HPDE6-E6E7 (cell line): ENCODE results near the gene ABCC1.
A peak's percentile ranks its signal among the peaks of the same experiment; 100 is the strongest.
"Not testable (repeated sequence)": the region's sequence is repeated elsewhere in the genome, so short reads cannot be mapped to it uniquely, and the experiment has no call there.

Experiments
- DNase-seq: peaks from one replicate; pipeline ENCODE4 v3.0.0; 2011; ENCODE audit warnings: missing footprints; ENCODE audit errors: extremely low spot score

ABCC1 gene

DNA sequence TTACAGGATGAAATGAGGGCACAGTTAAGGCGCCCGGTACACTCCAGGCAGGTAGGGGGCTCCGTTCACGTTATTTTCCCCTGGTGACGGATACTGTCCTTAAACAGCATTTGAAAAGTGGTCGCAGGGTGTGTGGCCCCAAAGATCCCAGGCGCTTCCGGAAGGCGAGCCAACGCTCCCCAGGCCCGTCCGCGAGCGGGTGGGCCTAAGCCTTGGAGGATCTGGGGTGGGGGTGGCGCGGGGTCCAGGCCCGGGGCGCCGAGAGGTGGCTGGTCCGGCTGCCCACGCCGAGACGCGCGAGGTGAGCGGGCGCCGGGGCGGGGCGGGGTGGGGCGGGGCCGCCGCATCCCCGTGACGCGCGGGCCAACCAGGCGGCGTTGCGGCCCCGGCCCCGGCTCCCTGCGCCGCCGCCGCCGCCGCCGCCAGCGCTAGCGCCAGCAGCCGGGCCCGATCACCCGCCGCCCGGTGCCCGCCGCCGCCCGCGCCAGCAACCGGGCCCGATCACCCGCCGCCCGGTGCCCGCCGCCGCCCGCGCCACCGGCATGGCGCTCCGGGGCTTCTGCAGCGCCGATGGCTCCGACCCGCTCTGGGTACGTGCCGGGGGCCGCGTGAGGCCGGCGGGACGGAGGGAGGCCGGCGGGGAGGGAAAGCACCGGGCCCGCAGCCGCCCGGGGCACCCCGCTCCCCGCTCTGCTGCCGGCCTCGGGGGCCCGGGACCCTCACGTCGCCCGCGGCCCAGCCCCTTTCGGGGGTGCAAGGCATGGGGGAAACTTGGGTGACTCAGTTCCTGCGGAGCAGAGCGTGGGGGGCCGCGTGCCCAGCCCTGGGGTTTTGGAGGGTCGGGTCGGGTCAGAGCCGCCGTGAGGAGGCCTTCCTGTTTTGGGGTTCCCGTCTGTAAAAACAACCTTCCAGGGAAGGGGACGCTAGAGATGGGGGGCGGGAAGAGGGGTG lies at the start of gene ABCC1:
TSS of gene ABCC1 (plus strand) at position 407 of the 951 bp plus-strand sequence. CDS start at position 543, 136 bp downstream.
- DNase-seq, result no peak

DNA sequence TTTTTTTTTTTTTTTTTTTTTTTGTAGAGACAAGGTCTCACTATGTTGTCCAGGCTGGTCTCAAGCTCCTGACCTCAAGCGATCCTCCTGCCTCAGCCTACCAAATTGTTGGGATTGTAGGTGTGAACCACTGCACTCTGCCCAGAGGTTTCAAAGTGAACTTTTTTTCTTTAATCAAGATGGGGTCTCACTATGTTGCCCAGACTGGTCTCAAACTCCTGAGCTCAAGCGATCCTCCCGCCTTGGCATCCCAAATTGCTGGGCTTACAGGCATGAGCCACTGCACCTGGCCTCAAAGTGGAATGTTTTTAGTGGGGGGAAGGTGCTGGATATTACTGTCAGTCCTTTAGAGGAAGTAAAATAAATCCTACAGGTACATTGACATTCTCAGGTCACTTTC lies 49.1 kb upstream of the ABCC1 start:
- DNase-seq, result no peak

DNA sequence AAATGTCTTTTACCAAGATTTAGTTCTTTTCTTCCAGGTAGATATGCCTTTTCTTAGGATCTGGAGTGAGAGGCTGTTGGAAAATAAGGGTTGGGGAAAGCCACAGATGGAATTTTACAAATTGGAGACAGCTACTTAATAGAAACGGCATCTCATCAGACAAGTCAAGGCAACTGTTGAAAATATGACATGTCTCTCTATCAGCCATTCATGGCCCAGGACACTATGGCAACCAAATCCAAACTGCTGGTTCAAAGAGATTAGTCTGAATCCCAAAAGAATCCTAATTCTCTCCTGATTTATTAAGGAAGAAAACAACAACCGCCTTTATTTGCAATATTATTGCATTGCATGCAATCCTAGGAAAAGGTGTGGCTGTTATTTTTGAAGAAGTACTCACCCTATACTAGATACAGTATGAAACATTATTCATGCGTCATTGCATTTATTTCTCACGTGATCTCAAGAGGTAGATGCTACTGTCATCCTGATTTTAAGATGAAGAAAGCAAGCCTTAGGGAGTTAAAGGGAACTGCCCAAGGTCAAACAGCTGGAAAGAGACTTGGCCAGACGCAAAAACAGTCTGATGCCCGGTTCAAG lies 48.4 kb upstream of the ABCC1 start:
- DNase-seq, result peak; percentile 23

DNA sequence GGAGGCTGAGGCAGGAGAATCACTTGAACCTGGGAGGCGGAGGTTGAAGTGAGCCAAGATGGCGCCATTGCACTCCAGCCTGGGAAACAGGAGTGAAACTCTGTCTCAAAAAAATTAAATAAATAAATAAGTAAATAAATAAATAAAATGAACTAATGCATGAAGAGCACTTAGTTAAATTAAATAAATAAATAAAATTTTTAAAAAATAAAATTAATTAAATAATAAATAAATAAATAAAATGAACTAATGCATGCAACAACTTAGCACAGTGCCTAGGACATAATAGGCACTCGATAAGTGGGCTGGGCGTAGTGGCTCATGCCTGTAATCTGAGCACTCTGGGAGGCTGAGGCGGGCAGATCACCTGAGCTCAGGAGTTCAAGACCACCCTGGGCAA lies 45.5 kb upstream of the ABCC1 start:
- DNase-seq, result no peak

DNA sequence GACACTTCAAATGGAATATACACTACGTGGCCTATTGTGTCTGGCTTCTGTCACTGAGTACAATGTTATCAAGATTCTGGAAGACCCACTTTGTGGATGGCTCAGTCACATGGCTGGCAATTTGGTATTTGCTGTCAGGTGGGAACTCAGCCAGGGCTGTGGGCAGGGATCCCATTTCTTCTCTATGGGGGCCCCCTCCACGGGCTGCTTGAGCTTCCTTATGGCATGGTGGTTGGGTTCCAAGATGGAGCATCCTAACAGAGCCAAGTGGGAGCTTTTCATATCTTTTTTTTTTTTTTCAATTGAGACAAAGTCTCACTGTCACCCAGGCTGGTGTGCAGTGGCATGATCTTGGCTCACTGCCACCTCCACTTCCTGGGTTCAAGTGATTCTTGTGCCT lies 43.0 kb upstream of the ABCC1 start:
- DNase-seq, result no peak

DNA sequence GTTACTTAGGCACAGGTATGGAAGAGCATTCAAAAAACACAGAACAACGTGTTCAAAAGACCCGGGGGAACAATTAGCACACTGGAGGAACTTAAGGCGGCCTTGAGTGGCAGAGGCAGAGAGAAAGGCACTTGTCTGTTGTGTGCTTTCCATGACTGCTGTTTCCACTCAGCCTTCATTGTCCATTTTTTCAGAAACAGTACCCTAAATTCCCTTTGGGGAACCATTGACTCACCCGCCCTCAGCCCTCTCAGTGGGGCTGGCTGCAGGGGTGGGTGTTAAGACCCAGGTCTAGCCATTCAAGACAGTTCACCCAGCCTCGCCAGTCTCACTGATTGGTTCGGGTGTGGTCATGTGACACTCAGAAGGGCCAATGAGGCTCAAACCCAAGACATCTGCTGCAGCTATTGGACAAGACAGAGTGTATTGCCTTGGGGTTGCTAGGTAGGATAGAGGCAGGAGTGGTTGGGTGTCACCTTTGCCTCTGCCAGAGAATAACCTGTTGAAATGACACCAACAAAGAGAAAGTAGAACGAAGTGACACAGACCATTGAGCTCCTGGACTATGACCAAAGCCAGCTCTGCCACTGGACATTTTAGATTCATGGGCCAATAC lies 41.4 kb upstream of the ABCC1 start:
- peak; percentile 21 for DNase-seq

DNA sequence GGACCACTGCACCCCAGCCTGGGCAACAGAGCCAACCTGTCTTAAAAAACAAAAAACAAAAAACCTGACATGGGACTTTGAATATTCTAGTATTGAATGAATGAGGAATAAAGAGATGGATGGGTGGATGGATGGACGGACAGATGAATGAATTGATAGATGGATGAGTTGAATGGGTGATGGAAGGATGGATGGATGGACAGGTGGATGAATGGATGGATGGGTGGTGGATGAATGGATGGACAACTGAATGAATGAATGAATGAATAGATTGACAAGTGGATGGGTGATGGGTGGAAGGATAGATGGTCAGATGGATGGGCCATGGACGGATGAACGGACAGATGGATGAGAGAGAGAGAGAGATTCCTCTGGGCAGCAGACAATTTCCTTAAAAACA lies 38.2 kb upstream of the ABCC1 start:
- DNase-seq, result no peak

DNA sequence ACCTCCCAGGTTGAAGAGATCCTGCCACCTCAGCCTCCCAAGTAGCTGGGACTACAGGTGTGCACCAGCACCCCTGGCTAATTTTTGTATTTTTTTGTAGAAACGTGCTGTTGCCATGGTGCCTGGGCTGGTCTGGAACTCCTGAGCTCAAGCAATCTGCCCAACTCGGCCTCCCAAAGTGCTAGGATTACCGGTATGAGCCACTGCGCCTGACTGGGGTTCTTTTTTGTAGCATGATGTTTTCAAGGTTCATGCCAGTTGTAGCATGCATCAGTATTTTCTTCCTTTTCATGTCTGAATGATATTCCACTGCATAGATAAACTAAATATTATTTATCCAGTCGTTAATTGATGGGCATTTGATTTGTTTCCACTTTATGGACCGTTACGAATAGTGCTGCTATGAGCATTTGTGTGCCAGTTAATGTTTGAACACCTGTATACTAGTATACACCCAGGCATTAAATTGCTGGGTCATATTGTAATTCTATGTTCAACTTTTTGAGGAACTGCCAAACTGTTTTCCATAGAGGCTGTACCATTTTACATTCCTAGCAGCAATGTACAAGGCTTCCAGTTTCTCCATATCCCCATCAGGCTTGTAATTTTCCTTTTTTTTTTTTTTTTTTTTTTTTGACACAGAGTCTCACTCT lies 36.2 kb upstream of the ABCC1 start:
- no peak for DNase-seq

DNA sequence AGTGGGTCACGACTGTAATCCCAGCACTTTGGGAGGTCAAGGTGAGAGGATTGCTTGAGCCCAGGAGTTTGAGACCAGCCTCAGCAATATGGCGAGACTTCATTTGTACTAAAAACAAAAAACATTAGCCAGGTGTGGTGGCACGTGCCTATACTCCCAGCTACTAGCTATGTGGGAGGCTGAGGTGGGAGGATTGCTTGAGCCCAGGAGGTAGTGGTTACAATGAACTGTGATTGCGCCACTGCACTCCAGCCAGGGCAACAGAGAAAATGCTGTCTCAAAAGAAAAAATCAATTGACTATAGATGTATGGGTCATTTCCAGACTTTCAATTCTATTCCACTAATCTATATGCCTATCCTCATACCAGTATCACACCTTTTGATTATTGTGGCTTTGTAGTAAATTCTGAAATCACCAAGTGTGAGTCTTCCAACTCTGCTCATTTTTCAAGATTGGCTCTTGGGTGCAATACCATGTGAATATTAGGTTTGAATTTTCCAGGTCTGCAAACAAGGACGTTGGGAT lies 33.8 kb upstream of the ABCC1 start:
- no peak for DNase-seq

DNA sequence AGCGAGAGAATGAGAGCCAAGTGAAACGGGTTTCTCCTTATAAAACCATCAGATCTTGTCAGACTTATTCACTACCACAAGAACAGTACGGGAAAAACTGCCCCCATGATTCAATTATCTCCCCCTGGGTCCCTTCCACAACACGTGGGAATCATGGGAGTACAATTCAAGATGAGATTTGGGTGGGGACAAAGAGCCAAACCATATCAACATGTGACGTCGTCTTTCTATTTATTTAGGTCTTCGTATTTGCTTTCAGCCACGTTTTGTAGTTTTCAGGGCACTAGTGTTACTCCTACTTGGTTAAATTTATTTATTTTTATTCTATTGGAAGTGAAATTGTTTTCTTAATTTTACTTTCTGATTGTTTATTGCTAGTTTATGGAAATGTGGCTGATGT lies 33.1 kb upstream of the ABCC1 start:
- DNase-seq, result no peak

DNA sequence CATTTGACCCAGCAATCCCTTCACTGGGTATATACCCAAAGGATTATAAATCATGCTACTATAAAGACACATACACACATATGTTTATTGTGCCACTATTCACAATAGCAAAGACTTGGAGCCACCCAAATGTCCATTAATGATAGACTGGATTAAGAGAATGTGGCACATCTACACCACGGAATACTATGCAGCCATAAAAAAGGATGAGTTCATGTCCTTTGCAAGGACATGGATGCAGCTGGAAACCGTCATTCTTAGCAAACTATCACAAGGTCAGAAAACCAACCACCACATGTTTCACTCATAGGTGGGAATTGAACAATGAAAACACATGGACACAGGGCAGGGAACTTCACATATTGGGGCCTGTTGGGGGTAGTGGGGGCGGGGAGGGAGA lies 31.1 kb upstream of the ABCC1 start:
- DNase-seq, result not testable (repeated sequence)

DNA sequence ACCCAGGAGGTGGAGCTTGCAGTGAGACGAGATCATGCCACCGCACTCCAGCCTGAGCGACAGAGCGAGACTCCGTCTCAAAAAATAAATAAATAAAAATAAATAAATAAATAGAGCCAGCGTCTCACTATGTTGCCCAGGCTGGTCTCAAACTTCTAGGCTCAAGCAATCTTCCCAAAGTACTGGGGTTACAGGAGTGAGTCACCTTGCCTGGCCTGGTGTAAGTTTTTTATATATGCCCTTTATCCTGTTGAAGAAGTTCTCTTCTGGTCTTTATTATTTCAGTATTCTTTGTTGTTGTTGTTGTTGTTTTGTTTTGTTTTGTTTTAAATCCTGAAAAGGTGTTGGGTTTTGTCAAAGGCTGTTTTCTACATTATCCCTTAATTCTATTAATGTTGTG lies 30.1 kb upstream of the ABCC1 start:
- no peak for DNase-seq

DNA sequence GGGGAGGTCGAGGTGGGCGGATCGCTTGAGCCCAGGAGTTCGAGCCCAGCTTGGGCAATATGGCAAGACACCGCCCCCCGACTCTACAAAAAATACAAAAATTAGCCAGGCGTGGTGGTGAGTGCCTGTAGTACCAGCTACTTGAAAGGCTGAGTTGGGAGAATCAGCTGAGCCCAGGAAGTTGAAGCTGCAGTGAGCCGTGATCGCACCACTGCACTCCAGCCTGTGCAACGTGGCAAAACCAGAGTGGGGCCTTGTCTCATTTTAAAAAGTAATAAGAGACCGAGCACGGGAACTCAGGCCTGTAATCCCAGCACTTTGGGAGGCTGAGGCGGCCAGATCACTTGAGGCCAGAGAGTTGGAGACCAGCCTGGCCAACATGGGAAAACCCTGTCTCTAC lies 24.4 kb upstream of the ABCC1 start:
- DNase-seq, result no peak

DNA sequence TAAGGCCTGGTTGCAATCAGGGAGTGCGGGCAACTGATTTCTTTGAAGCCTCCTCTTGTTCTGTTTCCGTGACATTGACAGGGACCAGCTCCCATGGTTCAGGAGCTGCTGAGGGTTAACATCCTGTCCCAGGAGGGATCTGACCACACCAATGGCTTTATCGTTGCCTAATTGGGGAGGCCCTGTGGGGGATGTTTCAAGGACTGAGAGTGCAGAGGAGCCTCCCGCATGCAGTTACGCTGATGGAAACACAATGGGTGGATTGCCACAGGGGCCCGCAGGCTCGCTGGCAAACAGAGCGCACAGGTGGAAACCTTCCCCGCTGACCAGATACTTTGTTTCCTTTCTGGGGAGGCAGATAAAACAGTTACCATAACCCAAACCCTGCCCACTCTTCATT lies 23.8 kb upstream of the ABCC1 start:
- no peak for DNase-seq

DNA sequence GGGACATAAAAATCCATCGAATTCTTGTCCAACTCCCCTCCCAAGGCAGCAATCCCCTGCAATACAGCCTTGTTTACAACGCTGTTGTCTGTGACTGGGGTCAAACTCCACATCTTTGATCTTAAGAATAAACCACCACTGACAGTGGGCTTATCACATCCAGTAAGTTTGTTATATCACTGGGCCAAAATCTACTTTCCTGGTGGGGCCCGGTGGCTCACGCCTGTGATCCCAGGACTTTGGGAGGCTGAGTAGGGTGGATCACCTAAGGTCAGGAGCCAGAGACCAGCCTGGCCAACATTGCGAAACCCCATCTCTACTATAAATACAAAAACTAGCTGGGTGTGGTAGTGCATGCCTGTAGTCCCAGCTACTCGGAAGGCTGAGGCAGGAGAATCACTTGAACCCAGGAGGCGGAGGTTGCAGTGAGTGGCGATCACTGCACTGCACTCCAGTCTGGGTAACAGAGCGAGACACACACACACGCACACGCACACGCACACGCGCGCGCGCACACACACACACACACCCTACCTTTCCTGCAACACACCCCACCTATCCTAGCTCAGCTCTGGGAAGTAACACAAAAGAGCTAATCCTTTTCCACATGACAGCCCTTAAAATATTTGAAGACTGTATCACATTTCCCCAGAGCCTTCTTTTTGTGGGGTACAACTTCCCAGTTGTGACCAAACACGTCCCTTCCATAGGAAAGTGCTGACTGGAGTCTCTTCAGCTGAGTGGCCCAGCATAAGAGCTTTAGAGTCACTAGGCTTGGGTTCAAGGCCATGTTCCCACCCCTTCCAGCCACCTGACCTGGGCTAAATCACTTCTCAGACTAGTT lies 20.9 kb upstream of the ABCC1 start:
- DNase-seq, result no peak

DNA sequence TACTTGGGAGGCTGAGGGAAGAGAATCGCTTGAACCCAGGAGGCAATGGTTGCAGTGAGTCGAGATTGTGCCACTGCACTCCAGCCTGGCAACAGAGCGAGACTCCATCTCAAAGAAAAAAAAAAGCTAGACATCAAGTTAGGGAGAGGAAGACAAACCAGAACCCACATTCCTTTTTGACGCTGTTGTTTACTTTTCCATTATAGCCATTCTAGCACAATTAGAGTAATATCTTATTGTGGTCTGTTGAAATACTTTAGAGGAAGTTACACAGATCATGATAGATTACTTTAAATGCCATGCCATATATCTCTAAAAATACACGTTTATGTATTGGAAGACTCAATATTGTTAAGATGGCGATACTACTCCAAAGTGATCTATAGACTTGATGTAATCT lies 16.5 kb upstream of the ABCC1 start:
- no peak for DNase-seq

DNA sequence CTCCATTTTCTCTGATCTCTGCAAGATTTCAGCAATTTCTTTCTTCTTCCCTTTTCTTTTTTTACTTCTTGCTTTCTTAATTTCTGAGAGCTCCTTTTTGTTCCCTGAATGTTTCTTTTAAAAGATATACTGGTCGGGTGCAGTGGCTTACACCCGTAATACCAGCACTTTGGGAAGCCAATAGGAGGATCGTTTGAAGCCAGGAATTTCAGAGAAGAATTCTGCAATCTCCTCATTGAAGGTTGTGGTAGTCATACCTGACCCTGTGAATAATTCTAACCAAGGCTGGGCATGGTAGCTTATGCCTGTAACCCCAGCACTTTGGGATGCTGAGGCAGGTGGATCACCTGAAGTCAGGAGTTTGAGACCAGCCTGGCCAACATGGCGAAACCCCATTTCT lies 15.6 kb upstream of the ABCC1 start:
- DNase-seq, result no peak

DNA sequence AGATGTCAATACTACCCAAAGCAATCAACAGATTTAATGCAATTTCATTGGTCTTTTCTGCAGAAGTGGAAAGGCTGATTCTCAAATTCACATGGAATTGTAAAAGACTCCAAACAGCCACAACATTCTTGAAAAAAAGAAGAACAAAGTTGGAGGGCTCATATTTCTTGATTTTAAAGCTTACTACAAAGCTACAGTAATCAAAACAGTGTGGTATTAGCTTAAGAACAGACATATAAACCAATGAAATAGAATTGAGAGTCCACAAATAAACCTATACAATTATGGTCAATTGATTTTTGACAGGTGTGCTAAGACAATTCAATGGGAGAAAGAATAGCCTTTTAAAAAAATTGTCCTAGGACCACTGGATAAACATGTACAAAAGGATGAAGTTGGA lies 14.4 kb upstream of the ABCC1 start:
- DNase-seq, result no peak

DNA sequence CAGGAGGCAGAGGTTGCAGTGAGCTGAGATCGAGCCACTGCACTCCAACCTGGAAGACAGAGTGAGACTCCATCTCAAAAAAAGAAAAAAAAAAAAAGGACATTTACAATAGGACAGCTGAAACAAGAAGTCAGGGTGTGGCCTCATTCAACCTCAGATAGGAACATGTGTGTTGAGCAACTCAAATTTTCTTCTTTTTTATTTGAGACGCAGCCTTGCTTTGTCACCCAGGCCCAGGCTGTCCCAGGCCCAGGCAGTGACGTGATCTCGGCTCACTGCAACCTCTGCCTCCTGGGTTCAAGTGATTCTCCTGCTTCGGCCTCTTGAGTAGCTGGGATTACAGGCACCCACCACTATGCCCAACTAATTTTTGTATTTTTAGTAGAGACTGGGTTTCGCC lies 12.6 kb upstream of the ABCC1 start:
- DNase-seq, result not testable (repeated sequence)

DNA sequence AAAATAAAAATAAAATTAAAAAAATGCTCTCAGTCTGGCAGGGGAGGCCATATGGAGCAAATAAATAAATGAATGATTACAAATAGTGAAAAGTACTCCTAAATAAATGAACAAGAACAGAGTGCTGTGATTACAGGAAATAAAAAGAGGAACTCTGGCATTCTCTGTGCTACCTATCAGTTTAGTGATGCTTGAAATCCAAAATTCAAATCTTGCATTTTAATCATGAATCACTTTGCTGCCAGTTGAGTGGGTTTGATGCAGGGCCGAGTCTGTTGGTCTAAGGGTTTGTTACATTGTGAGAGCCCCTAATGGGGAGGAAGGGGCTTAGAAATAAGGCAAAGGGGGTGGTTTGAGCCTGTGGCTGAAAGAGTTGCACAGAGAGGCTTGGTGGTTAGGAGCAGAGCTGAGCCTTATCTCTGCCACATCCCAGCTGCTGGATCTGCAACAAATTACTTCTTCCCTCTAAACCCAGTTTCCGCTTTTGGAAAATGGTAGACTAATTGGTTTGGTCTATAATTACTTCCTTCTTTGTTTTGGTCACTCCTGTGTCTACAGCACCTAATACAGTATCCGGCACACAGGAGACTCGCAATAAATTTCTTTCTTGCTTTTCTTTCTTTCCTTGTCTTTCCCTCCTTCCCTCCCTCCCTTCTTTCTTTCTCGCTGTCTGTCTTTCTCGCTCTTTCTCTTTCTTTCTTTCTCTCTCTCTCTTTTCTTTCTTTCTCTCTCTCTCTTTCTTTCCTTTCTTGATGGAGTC lies 6.3 kb upstream of the ABCC1 start:
- DNase-seq, result no peak
